H1 (cell line): ENCODE data around the gene CAB39L.

Source experiments
- CHD2 ChIP-seq: IDR thresholded peaks from 2 replicates; pipeline ENCODE4 v1.6.1; 2012; ENCODE audit warnings: low read length, improper control_type of control experiment
- EZH2 ChIP-seq: fragments of 200-600 bp; sonication (generic); IDR thresholded peaks from 2 replicates; pipeline ENCODE4 v1.7.1; 2012; ENCODE audit warnings: low read depth, mild to moderate bottlenecking, moderate library complexity, low read length, inconsistent platforms; ENCODE audit not compliant: severe bottlenecking
- GABPA ChIP-seq: IDR thresholded peaks from 2 replicates; pipeline ENCODE4 v1.6.1; 2011; ENCODE audit warnings: mild to moderate bottlenecking, low read length, moderate library complexity, borderline replicate concordance; ENCODE audit not compliant: insufficient read depth
- KDM1A ChIP-seq: fragments of 200-600, 300-600 bp; sonication (generic); IDR thresholded peaks from 2 replicates; pipeline ENCODE4 v1.7.1; 2016; ENCODE audit warnings: mild to moderate bottlenecking, low read length, borderline replicate concordance
- POLR2A ChIP-seq, 2 experiments: IDR thresholded peaks; 1 replicate in 1 of 2; 2 replicates in 1 of 2; pipeline ENCODE4 v1.6.1; 2011; ENCODE audit warnings: low read depth in 2 of 2, low read length in 2 of 2, mild to moderate bottlenecking in 2 of 2; ENCODE audit errors: control extremely low read depth in 1 of 2
- POLR2AphosphoS5 ChIP-seq: IDR thresholded peaks from 2 replicates; pipeline ENCODE4 v1.6.1; 2011; ENCODE audit warnings: low read depth, low read length
- YY1 ChIP-seq: IDR thresholded peaks from 2 replicates; pipeline ENCODE4 v1.6.1; 2011; ENCODE audit warnings: low read depth, mild to moderate bottlenecking, low read length
- TF ChIP-seq, protein P1 (sequence below), 3 experiments: IDR thresholded peaks; 1 replicate in 2 of 3; 2 replicates in 1 of 3; pipeline versions ENCODE4 v1.5.1 to v1.6.1; 2011; ENCODE audit warnings: low read length in 3 of 3, mild to moderate bottlenecking in 3 of 3, inconsistent platforms in 2 of 3, low read depth in 1 of 3, moderate library complexity in 1 of 3; ENCODE audit not compliant: insufficient read depth in 1 of 3; ENCODE audit errors: control extremely low read depth in 1 of 3
- TF ChIP-seq, protein P2 (sequence below): IDR thresholded peaks from 2 replicates; pipeline ENCODE4 v1.6.1; 2012; ENCODE audit warnings: inconsistent platforms

GRCh38 chr13:49448753-49449152 is 4.9 kb upstream of the CAB39L start:
- TF ChIP-seq POLR2A (IDR thresholded peaks at IDR 0.05; ENCODE audit: control extremely low read depth in 1 of 2, low read depth in 2 of 2, low read length in 2 of 2) = no peak
- TF ChIP-seq, protein P1, sequence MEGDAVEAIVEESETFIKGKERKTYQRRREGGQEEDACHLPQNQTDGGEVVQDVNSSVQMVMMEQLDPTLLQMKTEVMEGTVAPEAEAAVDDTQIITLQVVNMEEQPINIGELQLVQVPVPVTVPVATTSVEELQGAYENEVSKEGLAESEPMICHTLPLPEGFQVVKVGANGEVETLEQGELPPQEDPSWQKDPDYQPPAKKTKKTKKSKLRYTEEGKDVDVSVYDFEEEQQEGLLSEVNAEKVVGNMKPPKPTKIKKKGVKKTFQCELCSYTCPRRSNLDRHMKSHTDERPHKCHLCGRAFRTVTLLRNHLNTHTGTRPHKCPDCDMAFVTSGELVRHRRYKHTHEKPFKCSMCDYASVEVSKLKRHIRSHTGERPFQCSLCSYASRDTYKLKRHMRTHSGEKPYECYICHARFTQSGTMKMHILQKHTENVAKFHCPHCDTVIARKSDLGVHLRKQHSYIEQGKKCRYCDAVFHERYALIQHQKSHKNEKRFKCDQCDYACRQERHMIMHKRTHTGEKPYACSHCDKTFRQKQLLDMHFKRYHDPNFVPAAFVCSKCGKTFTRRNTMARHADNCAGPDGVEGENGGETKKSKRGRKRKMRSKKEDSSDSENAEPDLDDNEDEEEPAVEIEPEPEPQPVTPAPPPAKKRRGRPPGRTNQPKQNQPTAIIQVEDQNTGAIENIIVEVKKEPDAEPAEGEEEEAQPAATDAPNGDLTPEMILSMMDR (IDR thresholded peaks at IDR 0.05; ENCODE audit: control extremely low read depth in 1 of 3, insufficient read depth in 1 of 3, low read depth in 1 of 3, low read length in 3 of 3) = no peak
- no peak for TF ChIP-seq EZH2
- TF ChIP-seq, protein P2, sequence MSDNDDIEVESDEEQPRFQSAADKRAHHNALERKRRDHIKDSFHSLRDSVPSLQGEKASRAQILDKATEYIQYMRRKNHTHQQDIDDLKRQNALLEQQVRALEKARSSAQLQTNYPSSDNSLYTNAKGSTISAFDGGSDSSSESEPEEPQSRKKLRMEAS = no peak
- TF ChIP-seq GABPA = no peak
- TF ChIP-seq KDM1A = no peak
- no peak for TF ChIP-seq CHD2
- TF ChIP-seq YY1 = no peak
- no peak for TF ChIP-seq POLR2AphosphoS5
